Loucy (cell line): ENCODE data around the gene ZNF501.

Experiments
- EZH2phosphoT487 ChIP-seq: fragments of 200-600 bp; IDR thresholded peaks from 2 replicates; pipeline ENCODE4 v1.6.1; 2018; ENCODE audit warnings: antibody characterized with exemption, mild to moderate bottlenecking, moderate library complexity, borderline replicate concordance
- TF ChIP-seq, protein P1 (sequence below): fragments of 200-600 bp; sonication (generic); conservative IDR thresholded peaks from 2 replicates; pipeline ENCODE4 v1.5.1; 2014; ENCODE audit warnings: mild to moderate bottlenecking, antibody characterized with exemption, low read length

- TF ChIP-seq, protein P1, sequence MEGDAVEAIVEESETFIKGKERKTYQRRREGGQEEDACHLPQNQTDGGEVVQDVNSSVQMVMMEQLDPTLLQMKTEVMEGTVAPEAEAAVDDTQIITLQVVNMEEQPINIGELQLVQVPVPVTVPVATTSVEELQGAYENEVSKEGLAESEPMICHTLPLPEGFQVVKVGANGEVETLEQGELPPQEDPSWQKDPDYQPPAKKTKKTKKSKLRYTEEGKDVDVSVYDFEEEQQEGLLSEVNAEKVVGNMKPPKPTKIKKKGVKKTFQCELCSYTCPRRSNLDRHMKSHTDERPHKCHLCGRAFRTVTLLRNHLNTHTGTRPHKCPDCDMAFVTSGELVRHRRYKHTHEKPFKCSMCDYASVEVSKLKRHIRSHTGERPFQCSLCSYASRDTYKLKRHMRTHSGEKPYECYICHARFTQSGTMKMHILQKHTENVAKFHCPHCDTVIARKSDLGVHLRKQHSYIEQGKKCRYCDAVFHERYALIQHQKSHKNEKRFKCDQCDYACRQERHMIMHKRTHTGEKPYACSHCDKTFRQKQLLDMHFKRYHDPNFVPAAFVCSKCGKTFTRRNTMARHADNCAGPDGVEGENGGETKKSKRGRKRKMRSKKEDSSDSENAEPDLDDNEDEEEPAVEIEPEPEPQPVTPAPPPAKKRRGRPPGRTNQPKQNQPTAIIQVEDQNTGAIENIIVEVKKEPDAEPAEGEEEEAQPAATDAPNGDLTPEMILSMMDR, result no peak
- no peak for TF ChIP-seq EZH2phosphoT487
Measured at GRCh38 chr3:44722103-44722401, 7.4 kb upstream of the ZNF501 start.
